Mesenteric fat pad (tissue), 1 donor: ENCODE measurements around the gene VPS13D. TPM values are rescaled to one million over a fixed set of nuclear protein-coding genes. Genes with fewer than 3 reads are reported as not detected.
"Not testable (repeated sequence)": the region's sequence is repeated elsewhere in the genome, so short reads cannot be mapped to it uniquely, and the experiment has no call there.

Source experiments
- DNase-seq: peaks from one replicate; pipeline ENCODE4 v3.0.0-alpha.2; 2020; ENCODE audit warnings: low spot score
- total RNA-seq: library from RNA; stranded (reverse); fragmentation: NEBNext Ultra II Directional; extraction: Animal tissue kit (Norgen Biotek cat#: 25700); gene quantifications from one replicate; pipeline ENCODE4 v1.2.1, GENCODE V29; 2021
- donor health status: DM: yes; HTN: yes; CAD: no.

VPS13D gene
- total RNA-seq, 1 donor from 2014 or later, result 143 TPM

- no peak for DNase-seq
Measured at GRCh38 chr1:12444329-12444841, 214.6 kb downstream of the VPS13D start.

GRCh38 chr1:12445257-12445656 lies 215.4 kb downstream of the VPS13D start:
- no peak for DNase-seq

- no peak for DNase-seq
Measured at GRCh38 chr1:12446593-12446992, 216.8 kb downstream of the VPS13D start.

- no peak for DNase-seq
Measured at GRCh38 chr1:12447307-12447706, 217.5 kb downstream of the VPS13D start.

GRCh38 chr1:12447849-12448312 lies 218.1 kb downstream of the VPS13D start:
- no peak for DNase-seq

- no peak for DNase-seq
Measured at GRCh38 chr1:12448746-12449177, 218.9 kb downstream of the VPS13D start.

- no peak for DNase-seq
Measured at GRCh38 chr1:12450090-12450755, 220.4 kb downstream of the VPS13D start.

- DNase-seq, result no peak
Measured at GRCh38 chr1:12450756-12451559, 221.1 kb downstream of the VPS13D start.

GRCh38 chr1:12451560-12451900 lies 221.7 kb downstream of the VPS13D start:
- DNase-seq, result no peak

GRCh38 chr1:12452262-12452661 lies 222.4 kb downstream of the VPS13D start:
- DNase-seq, result no peak

GRCh38 chr1:12453400-12454343 lies 223.8 kb downstream of the VPS13D start:
- DNase-seq, result no peak

- no peak for DNase-seq
Measured at GRCh38 chr1:12454406-12455391, 224.9 kb downstream of the VPS13D start.

GRCh38 chr1:12456081-12456480 lies 226.3 kb downstream of the VPS13D start:
- not testable (repeated sequence) for DNase-seq

GRCh38 chr1:12456979-12457378 lies 227.1 kb downstream of the VPS13D start:
- no peak for DNase-seq

GRCh38 chr1:12457771-12458170 lies 227.9 kb downstream of the VPS13D start:
- DNase-seq, result no peak

- no peak for DNase-seq
Measured at GRCh38 chr1:12458571-12458970, 228.7 kb downstream of the VPS13D start.

GRCh38 chr1:12460121-12460520 lies 230.3 kb downstream of the VPS13D start:
- DNase-seq, result no peak

GRCh38 chr1:12460911-12461621 lies 231.2 kb downstream of the VPS13D start:
- DNase-seq, result no peak

- DNase-seq, result no peak
Measured at GRCh38 chr1:12461754-12462153, 231.9 kb downstream of the VPS13D start.
